GM19238 (cell line): ENCODE results near the gene RALA.

Source experiments
- DNase-seq: peaks from one replicate; pipeline ENCODE4 v3.0.0; 2011; ENCODE audit warnings: low spot score; ENCODE audit not compliant: insufficient read length

RALA gene, protein sequence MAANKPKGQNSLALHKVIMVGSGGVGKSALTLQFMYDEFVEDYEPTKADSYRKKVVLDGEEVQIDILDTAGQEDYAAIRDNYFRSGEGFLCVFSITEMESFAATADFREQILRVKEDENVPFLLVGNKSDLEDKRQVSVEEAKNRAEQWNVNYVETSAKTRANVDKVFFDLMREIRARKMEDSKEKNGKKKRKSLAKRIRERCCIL

GRCh38 chr7:39623047-39623731 is at the start of gene RALA:
TSS of gene RALA (plus strand) at chr7:39623572. CDS start at chr7:39686668, 63,096 bp downstream.
- DNase-seq: peak; percentile 89

- DNase-seq: no peak
Observed at GRCh38 chr7:39574673-39575349, 48.6 kb upstream of the RALA start.

GRCh38 chr7:39577229-39577874 is 46.0 kb upstream of the RALA start:
- DNase-seq: no peak

GRCh38 chr7:39580149-39580874 is 43.1 kb upstream of the RALA start:
- DNase-seq: peak; percentile 62

- DNase-seq: no peak
Observed at GRCh38 chr7:39582536-39582935, 40.8 kb upstream of the RALA start.

DNA sequence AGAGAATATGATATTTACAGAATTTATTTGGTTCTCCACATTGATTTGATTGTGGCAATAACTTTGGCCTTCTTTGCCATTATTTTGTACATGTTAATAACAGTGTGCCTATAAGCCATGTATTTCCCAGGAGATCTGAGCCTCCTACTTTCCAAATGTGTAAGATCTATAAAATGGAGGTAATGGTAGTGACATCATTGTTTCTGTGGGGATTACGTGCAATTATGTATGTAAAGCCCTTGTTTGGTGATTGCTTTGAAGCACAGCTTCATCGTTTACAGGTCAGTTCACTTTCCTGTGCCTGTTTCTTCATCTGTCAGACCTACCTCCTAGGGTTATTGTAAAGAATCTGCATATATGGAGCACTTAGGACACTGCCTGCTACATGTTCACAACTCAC is 39.8 kb upstream of the RALA start:
- no peak for DNase-seq

- no peak for DNase-seq
Observed at GRCh38 chr7:39587393-39587792, 36.0 kb upstream of the RALA start.

DNA sequence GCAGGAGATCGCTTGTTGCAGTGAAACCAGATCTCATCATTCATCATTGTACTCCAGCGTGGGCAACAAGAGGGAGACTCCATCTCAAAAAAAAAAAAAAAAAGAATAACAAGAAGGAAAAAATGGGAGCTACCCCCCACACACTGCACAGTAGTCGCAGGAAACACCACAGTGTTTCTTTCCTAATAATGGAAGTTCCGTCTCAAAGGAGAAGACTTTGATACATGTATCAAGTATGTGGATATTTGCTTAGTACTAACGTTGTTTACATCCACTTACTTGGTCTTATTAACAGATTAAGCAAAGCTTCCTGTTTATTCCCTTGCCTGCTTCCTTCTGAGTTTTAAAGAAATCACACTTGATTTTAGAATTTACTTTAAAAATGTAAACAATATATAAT is 35.0 kb upstream of the RALA start:
- DNase-seq: no peak

DNA sequence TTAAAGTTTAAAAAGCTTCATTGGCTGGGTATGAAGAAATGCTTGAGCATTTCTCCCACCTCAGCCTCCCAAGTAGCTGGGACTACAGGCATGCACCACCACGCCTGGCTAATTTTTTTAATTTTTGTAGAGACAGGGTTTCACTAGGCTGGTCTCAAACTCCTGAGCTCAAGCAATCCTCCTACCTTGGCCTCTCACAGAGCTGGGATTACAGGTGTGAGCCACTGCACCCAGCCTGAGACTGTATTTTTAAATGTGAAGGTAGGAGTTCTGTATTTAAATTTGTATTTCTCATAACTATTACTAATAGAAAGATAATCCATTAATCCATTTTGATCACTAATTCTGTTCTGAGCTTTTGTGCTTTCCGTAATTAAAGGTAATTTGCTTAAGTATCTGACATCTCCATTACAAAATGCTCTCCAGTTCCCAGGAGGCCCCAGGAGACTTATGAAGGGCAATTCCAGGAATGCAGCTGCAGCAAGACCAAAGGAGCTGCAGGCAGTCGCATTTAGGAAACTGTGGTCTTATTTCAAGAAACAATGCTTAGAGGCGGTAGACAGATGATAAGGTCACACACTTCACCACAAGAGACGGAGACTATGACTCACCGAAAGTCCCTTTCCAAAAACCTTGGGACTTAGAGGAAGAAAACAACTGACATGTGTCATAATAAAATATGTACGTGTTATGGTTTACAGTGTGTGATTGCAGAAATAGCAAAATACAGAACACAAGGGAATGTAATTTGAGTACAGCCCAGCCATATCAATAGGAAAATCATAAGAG is 33.9 kb upstream of the RALA start:
- DNase-seq: no peak

DNA sequence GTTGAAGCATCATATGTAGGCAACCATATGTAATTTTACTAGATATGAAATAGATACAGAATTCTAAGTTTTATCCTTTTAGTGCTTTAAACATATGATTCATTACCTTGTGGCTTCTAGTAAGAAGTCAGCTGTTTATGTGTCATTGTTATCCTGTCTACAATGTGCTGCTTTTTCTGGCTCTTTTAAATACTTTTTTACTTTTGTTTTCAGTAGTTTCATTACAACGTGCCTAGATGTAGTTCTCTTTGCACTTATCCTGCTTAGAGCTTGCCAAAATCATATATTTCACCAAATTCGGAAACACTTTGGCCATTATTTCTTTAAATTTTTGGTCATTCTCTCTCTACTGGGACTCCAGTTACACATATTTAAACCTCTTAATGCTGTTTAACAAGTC is 30.8 kb upstream of the RALA start:
- DNase-seq: no peak

DNA sequence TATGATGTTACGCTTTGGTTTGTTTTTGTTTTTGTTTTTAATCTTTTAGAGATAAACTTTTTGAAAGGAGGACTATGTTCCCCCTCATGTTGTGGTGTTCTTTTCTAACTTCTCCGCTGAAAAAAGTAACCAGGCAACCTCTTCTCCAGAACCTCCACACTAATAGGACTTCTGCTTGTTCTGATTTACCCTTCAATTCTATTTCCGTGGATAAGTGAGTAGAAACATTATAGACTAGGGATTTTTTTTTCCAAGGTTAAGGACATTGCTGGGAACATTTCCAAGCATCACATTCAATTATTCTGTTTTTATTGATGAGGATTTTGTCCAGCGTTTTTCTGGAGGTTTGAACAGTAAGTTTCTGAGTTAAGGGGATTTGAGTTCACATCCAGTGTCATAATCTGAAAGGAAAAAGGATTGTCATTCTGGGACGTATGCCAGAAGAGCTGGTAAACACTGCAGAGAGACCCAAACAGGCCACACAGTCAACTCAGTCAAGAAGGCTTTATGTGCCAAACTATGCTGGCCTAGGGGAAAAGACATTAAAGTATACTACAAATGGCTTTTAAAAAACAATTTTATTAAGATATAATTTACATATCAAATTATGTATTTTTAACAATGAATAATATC is 28.3 kb upstream of the RALA start:
- DNase-seq: no peak

GRCh38 chr7:39602351-39602750 is 21.0 kb upstream of the RALA start:
- DNase-seq: no peak

- DNase-seq: no peak
Observed at GRCh38 chr7:39603924-39604323, 19.4 kb upstream of the RALA start.

- no peak for DNase-seq
Observed at GRCh38 chr7:39605087-39605486, 18.3 kb upstream of the RALA start.

GRCh38 chr7:39606352-39606751 is 17.0 kb upstream of the RALA start:
- DNase-seq: no peak

DNA sequence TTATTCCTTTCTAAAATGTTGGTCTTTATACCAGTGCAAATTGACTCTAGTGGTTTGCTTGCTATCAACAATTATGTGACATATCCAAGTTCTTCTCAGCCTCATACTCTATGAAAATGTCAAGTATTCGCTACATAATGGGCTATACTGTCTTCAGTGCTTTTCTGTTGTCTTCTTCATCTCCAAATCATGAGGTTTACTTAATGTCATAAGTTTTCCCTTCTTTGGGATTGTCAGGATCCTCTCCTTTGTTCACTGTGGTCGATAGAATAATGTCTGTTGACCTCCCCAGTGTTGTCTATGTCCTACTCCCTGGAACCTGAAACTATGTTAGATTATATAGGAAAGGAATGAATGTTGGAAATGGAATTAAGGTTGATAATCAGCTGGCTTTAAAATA is 16.4 kb upstream of the RALA start:
- no peak for DNase-seq

DNA sequence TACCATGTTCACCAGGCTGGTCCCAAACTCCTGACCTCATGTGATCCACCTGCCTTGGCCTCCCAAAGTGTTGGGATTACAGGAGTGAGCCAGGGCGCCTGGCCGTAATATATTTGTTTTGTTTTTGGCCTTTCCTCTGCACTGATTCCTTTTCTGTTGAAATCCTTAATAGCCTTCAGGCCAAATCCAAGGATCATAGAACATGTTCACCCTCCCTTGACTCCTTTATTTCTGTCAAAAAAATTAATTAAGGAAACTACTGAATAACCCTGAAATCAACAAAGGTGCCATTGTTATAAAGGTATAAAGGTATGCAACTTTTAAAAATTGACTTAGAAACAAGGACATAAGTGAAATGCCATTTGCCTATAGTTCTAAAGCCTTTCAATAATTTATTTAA is 15.5 kb upstream of the RALA start:
- DNase-seq: no peak

DNA sequence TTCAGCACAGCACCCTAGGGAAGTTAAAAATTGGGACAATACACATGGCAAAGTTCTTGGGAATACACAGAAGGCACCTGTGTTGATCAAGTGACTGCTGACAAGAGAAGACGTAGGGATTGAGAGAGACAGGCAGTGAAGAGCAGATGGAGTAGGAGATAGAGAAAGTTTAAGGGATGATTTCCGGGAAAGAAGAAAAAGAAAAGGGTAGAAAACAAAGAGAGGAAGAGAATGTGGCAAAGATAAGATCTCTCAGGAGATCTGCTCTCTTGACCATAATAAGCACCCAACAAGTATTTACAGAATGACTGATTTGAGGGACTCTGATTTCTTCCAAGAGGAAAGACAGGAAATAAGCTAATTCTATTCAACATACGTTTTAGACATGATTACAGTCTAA is 15.1 kb upstream of the RALA start:
- DNase-seq: no peak

GRCh38 chr7:39609113-39609934 is 14.0 kb upstream of the RALA start:
- peak; percentile 3 for DNase-seq

GRCh38 chr7:39609935-39610263 is 13.5 kb upstream of the RALA start:
- DNase-seq: no peak
